ENCODE results near the gene KCND2. TPM values are rescaled to one million over a fixed set of nuclear protein-coding genes. Genes with fewer than 3 reads are reported as not detected.

The KCND2 gene
- total and polyA plus RNA-seq, 2 of the 8 experiments (the other 6 are each of a cell fraction or from before 2014, with no cell fraction given), result 4.6 to 7.7 TPM

DNA sequence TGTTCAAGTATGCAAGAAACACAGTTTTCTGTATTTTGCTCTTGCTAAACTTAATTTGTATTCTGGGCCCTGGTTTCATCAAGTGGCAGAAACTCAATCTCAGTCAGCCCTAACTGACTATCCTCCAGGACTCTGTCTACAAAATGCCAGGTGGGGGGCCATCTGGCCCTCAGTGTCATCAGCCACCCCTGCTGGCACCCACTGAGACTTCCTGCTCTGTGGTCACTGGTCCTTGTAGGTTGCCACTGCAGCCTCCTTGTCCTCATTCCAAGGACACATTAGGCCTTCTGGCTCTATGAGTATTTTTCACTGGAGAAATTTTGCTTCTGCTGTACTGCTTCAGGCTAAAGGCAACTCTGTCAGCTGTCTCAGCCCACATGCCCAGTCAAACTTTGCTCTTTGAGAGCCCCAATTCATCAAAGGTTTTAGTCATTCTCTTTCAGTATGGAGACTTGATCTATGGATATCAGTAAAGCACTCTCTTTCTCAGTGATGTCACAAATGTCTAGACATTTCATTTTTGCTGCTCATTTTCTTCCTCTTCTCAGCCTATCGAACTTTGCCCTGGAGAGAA lies 163.6 kb downstream of the KCND2 start (continued):
- TF ChIP-seq, protein P1, sequence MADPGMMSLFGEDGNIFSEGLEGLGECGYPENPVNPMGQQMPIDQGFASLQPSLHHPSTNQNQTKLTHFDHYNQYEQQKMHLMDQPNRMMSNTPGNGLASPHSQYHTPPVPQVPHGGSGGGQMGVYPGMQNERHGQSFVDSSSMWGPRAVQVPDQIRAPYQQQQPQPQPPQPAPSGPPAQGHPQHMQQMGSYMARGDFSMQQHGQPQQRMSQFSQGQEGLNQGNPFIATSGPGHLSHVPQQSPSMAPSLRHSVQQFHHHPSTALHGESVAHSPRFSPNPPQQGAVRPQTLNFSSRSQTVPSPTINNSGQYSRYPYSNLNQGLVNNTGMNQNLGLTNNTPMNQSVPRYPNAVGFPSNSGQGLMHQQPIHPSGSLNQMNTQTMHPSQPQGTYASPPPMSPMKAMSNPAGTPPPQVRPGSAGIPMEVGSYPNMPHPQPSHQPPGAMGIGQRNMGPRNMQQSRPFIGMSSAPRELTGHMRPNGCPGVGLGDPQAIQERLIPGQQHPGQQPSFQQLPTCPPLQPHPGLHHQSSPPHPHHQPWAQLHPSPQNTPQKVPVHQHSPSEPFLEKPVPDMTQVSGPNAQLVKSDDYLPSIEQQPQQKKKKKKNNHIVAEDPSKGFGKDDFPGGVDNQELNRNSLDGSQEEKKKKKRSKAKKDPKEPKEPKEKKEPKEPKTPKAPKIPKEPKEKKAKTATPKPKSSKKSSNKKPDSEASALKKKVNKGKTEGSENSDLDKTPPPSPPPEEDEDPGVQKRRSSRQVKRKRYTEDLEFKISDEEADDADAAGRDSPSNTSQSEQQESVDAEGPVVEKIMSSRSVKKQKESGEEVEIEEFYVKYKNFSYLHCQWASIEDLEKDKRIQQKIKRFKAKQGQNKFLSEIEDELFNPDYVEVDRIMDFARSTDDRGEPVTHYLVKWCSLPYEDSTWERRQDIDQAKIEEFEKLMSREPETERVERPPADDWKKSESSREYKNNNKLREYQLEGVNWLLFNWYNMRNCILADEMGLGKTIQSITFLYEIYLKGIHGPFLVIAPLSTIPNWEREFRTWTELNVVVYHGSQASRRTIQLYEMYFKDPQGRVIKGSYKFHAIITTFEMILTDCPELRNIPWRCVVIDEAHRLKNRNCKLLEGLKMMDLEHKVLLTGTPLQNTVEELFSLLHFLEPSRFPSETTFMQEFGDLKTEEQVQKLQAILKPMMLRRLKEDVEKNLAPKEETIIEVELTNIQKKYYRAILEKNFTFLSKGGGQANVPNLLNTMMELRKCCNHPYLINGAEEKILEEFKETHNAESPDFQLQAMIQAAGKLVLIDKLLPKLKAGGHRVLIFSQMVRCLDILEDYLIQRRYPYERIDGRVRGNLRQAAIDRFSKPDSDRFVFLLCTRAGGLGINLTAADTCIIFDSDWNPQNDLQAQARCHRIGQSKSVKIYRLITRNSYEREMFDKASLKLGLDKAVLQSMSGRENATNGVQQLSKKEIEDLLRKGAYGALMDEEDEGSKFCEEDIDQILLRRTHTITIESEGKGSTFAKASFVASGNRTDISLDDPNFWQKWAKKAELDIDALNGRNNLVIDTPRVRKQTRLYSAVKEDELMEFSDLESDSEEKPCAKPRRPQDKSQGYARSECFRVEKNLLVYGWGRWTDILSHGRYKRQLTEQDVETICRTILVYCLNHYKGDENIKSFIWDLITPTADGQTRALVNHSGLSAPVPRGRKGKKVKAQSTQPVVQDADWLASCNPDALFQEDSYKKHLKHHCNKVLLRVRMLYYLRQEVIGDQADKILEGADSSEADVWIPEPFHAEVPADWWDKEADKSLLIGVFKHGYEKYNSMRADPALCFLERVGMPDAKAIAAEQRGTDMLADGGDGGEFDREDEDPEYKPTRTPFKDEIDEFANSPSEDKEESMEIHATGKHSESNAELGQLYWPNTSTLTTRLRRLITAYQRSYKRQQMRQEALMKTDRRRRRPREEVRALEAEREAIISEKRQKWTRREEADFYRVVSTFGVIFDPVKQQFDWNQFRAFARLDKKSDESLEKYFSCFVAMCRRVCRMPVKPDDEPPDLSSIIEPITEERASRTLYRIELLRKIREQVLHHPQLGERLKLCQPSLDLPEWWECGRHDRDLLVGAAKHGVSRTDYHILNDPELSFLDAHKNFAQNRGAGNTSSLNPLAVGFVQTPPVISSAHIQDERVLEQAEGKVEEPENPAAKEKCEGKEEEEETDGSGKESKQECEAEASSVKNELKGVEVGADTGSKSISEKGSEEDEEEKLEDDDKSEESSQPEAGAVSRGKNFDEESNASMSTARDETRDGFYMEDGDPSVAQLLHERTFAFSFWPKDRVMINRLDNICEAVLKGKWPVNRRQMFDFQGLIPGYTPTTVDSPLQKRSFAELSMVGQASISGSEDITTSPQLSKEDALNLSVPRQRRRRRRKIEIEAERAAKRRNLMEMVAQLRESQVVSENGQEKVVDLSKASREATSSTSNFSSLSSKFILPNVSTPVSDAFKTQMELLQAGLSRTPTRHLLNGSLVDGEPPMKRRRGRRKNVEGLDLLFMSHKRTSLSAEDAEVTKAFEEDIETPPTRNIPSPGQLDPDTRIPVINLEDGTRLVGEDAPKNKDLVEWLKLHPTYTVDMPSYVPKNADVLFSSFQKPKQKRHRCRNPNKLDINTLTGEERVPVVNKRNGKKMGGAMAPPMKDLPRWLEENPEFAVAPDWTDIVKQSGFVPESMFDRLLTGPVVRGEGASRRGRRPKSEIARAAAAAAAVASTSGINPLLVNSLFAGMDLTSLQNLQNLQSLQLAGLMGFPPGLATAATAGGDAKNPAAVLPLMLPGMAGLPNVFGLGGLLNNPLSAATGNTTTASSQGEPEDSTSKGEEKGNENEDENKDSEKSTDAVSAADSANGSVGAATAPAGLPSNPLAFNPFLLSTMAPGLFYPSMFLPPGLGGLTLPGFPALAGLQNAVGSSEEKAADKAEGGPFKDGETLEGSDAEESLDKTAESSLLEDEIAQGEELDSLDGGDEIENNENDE (IDR thresholded peaks at IDR 0.05; ENCODE audit: insufficient replicate concordance, low read length), result no peak
- TF ChIP-seq TBP (IDR thresholded peaks at IDR 0.05; ENCODE audit: low read depth, low read length) (no peak), CHD2 (IDR thresholded peaks at IDR 0.05; ENCODE audit: low read length) (no peak), RAD21 (IDR thresholded peaks at IDR 0.05 in 1 of 2, conservative IDR thresholded peaks at IDR 0.05 in 1 of 2; ENCODE audit: low read depth in 2 of 2, low read length in 2 of 2) (no peak), TAF7 (optimal IDR thresholded peaks at IDR 0.05; ENCODE audit: borderline replicate concordance, low read depth, low read length) (no peak)
